PC-3 (cell line): ENCODE data around the gene ATP23. TPM values are rescaled to one million over a fixed set of nuclear protein-coding genes. Genes with fewer than 3 reads are reported as not detected.

ENCODE experiments used
- ATAC-seq: fragments of 200-7000 bp; cut with Tn5 transposase; 2 replicates; pipeline ENCODE4 v1.9.1; 2020; ENCODE audit warnings: mild to moderate bottlenecking, moderate library complexity
- BruUV-seq: library from RNA; stranded (reverse); fragments of 400-500 nt; replicated peaks from 2 replicates; lab custom pipeline; 2021; lab: Mats Ljungman, UMichigan
- CTCF ChIA-PET: fragments of 300-600 bp; sonication (Branson Sonifier 250); formaldehyde crosslinking; loops from one replicate; lab custom pipeline; 2022; ENCODE audit warnings: antibody characterized with exemption; lab: Charles Lee
- POLR2A ChIA-PET: fragments of 300-600 bp; sonication (Branson Sonifier 250); formaldehyde crosslinking; loops from one replicate; lab custom pipeline; 2022; ENCODE audit warnings: antibody characterized with exemption; ENCODE audit not compliant: unreplicated experiment; lab: Charles Lee
- DNase-seq: peaks from one replicate; pipeline ENCODE4 v3.0.0-alpha.2; 2015
- H2AFZ ChIP-seq: fragments of 300-600 bp; sonication (generic); 2 replicates; pipeline ENCODE4 v1.6.0; 2016; ENCODE audit warnings: antibody characterized with exemption, low read length
- H3F3A ChIP-seq: fragments of 300-600 bp; sonication (generic); one replicate; pipeline ENCODE4 v1.6.0; 2017; ENCODE audit warnings: antibody characterized with exemption, low read length, control low read depth, mild to moderate bottlenecking; ENCODE audit not compliant: unreplicated experiment
- H3K27ac ChIP-seq: fragments of 300-600 bp; sonication (generic); 2 replicates; pipeline ENCODE4 v1.5.1; 2016; ENCODE audit warnings: mild to moderate bottlenecking, low read length
- H3K27me3 ChIP-seq: fragments of 300-600 bp; sonication (generic); 2 replicates; pipeline ENCODE4 v1.6.1; 2016; ENCODE audit warnings: low read length, mixed read lengths
- H3K36me3 ChIP-seq: fragments of 300-600 bp; sonication (generic); 2 replicates; pipeline ENCODE4 v1.6.1; 2016; ENCODE audit warnings: low read depth, mixed run types, low read length, mixed read lengths
- H3K4me1 ChIP-seq: fragments of 300-600 bp; sonication (generic); 2 replicates; pipeline ENCODE4 v1.5.1; 2016; ENCODE audit warnings: low read length; ENCODE audit not compliant: insufficient read depth
- H3K4me2 ChIP-seq: fragments of 300-600 bp; sonication (generic); 2 replicates; pipeline ENCODE4 v1.6.0; 2016; ENCODE audit warnings: low read length
- H3K4me3 ChIP-seq: fragments of 300-600 bp; sonication (generic); 2 replicates; pipeline ENCODE4 v1.5.1; 2016; ENCODE audit warnings: mild to moderate bottlenecking, low read length, mixed read lengths
- H3K79me2 ChIP-seq: fragments of 300-600 bp; sonication (generic); 2 replicates; pipeline ENCODE4 v1.6.1; 2017; ENCODE audit warnings: low read length, mixed read lengths
- H3K9ac ChIP-seq: fragments of 300-600 bp; sonication (generic); 2 replicates; pipeline ENCODE4 v1.6.0; 2016; ENCODE audit warnings: mild to moderate bottlenecking, low read length
- H3K9me2 ChIP-seq: fragments of 300-600 bp; sonication (generic); replicated peaks from 2 replicates; pipeline ENCODE4 v1.6.1; 2016; ENCODE audit warnings: mixed run types, low read length, mixed read lengths
- H3K9me3 ChIP-seq: fragments of 300-600 bp; sonication (generic); 2 replicates; pipeline ENCODE4 v1.6.1; 2016; ENCODE audit warnings: low read length, mixed read lengths
- H4K20me1 ChIP-seq: fragments of 300-600 bp; sonication (generic); 2 replicates; pipeline ENCODE4 v1.6.1; 2016; ENCODE audit warnings: low read length, mixed read lengths
- CTCF ChIP-seq: fragments of 300-600 bp; sonication (generic); conservative IDR thresholded peaks from 2 replicates; pipeline ENCODE4 v1.5.1; 2017; ENCODE audit warnings: antibody characterized with exemption, low read depth, mild to moderate bottlenecking, low read length
- EZH2 ChIP-seq: fragments of 300-600 bp; sonication (generic); IDR thresholded peaks from one replicate; pipeline ENCODE4 v1.6.1; 2017; ENCODE audit warnings: antibody characterized with exemption, mild to moderate bottlenecking, low read length; ENCODE audit not compliant: unreplicated experiment
- EZH2phosphoT487 ChIP-seq: fragments of 300-600 bp; sonication (generic); IDR thresholded peaks from 2 replicates; pipeline ENCODE4 v1.6.1; 2018; ENCODE audit warnings: mild to moderate bottlenecking, antibody characterized with exemption, low read length, borderline replicate concordance
- intact Hi-C: fragments of 100-400 bp; cut with micrococcal nuclease; formaldehyde crosslinking; loops from 2 replicates; pipeline ENCODE4 v1.9.0; 2023
- total RNA-seq: library from RNA; depleted of rRNA; stranded (reverse); fragments of >200 nt; gene quantifications from 2 replicates; pipeline ENCODE4 v1.2.3, GENCODE V29; 2014

ATP23 gene
- total RNA-seq, 1 experiment from 2014 or later: 19.4 TPM

GRCh38 chr12:57990241-57990883 is 49.0 kb downstream of the ATP23 start:
- Histone ChIP-seq H3K4me2 (no peak overlapping the region), H3K27ac (no peak overlapping the region), H3K9ac (no peak overlapping the region), H3F3A (no peaks in the 10 kb centered on the region), H3K9me2 (no peaks in the 10 kb centered on the region), H3K36me3 (no peaks in the 10 kb centered on the region), H2AFZ (no peak overlapping the region), H3K4me1 (no peaks in the 10 kb centered on the region), H3K4me3 (no peak overlapping the region), H3K27me3 (no peaks in the 10 kb centered on the region), H3K9me3 (no peaks in the 10 kb centered on the region), H4K20me1 (no peaks in the 10 kb centered on the region), H3K79me2 (no peaks in the 10 kb centered on the region)
- no peak for DNase-seq
- no peak for TF ChIP-seq EZH2phosphoT487
- TF ChIP-seq EZH2: no peak
- TF ChIP-seq CTCF: no peak
- ChIA-PET POLR2A (no interaction called here), CTCF (no interaction called here)
- ATAC-seq: no peak
- no TSS peak for BruUV-seq
- intact Hi-C loops: no loop called here

GRCh38 chr12:57992001-57992400 is 50.6 kb downstream of the ATP23 start:
- ChIA-PET POLR2A (interaction anchor here (0.5 kb wide), 1 partner anchor 965 kb away, joined by 3 read pairs; no protein-coding TSS in a partner anchor), CTCF (no interaction called here)
- Histone ChIP-seq H4K20me1 (no peaks in the 10 kb centered on the region), H3K4me3 (no peak overlapping the region), H3K9ac (no peak overlapping the region), H3K36me3 (no peaks in the 10 kb centered on the region), H3K9me2 (no peaks in the 10 kb centered on the region), H3K27me3 (no peaks in the 10 kb centered on the region), H3K27ac (no peak overlapping the region), H3F3A (no peaks in the 10 kb centered on the region), H3K4me2 (no peak overlapping the region), H3K79me2 (no peaks in the 10 kb centered on the region), H3K9me3 (peaks cover 12% of the 10 kb centered on the region), H2AFZ (no peak overlapping the region), H3K4me1 (no peaks in the 10 kb centered on the region)
- ATAC-seq (no peak), DNase-seq (no peak)
- BruUV-seq: no TSS peak
- intact Hi-C loops: no loop called here
- TF ChIP-seq CTCF: no peak
- TF ChIP-seq EZH2phosphoT487: no peak
- no peak for TF ChIP-seq EZH2

- no peak overlapping the region for H3K27ac ChIP-seq
- peaks cover 12% of the 10 kb centered on the region for H3K9me3 ChIP-seq
- H3K4me1 ChIP-seq: no peaks in the 10 kb centered on the region
- BruUV-seq: no TSS peak
- TF ChIP-seq EZH2 (no peak), EZH2phosphoT487 (no peak), CTCF (no peak)
- H3K27me3 ChIP-seq: no peaks in the 10 kb centered on the region
- H3K36me3 ChIP-seq: no peaks in the 10 kb centered on the region
- no peak overlapping the region for H3K4me3 ChIP-seq
- no peak overlapping the region for H3K9ac ChIP-seq
- POLR2A ChIA-PET: no interaction called here
- H4K20me1 ChIP-seq: no peaks in the 10 kb centered on the region
- no peak overlapping the region for H2AFZ ChIP-seq
- CTCF ChIA-PET: no interaction called here
- intact Hi-C loops: no loop called here
- no peaks in the 10 kb centered on the region for H3K9me2 ChIP-seq
- H3K4me2 ChIP-seq: no peak overlapping the region
- H3K79me2 ChIP-seq: no peaks in the 10 kb centered on the region
- no peaks in the 10 kb centered on the region for H3F3A ChIP-seq
- ATAC-seq (no peak), DNase-seq (no peak)
Measured at GRCh38 chr12:57993030-57993429, 51.7 kb downstream of the ATP23 start.
